DMS114 treated with DMSO at 0.1 percent for 48 hours (cell line): ENCODE data around the gene CLEC2B.

Source experiments
- DNase-seq: peaks from one replicate; lab custom pipeline; 2025; ENCODE audit not compliant: unreplicated experiment; lab: John Stamatoyannopoulos, UW

Gene CLEC2B

GRCh38 chr12:9870286-9870866 is 1.2 kb upstream of the CLEC2B start:
- no peak for DNase-seq

GRCh38 chr12:9868951-9869306 is 225 bp downstream of the CLEC2B start:
- no peak for DNase-seq

GRCh38 chr12:9868311-9868801 is 798 bp downstream of the CLEC2B start:
- DNase-seq = no peak

GRCh38 chr12:9867531-9867930 is 1.6 kb downstream of the CLEC2B start:
- DNase-seq = no peak

- no peak for DNase-seq
Measured at GRCh38 chr12:9866860-9867269, 2.3 kb downstream of the CLEC2B start.

- DNase-seq = no peak
Measured at GRCh38 chr12:9864913-9865675, 4.1 kb downstream of the CLEC2B start.

- no peak for DNase-seq
Measured at GRCh38 chr12:9858135-9858534, 11.0 kb downstream of the CLEC2B start.

- DNase-seq = no peak
Measured at GRCh38 chr12:9856894-9857293, 12.3 kb downstream of the CLEC2B start.

GRCh38 chr12:9856151-9856550 is 13.0 kb downstream of the CLEC2B start:
- DNase-seq = no peak

- no peak for DNase-seq
Measured at GRCh38 chr12:9851927-9852326, 17.2 kb downstream of the CLEC2B start.

GRCh38 chr12:9851050-9851449 is 18.1 kb downstream of the CLEC2B start:
- no peak for DNase-seq

- DNase-seq = no peak
Measured at GRCh38 chr12:9848899-9849298, 20.3 kb downstream of the CLEC2B start.

- no peak for DNase-seq
Measured at GRCh38 chr12:9843407-9843806, 25.7 kb downstream of the CLEC2B start.

GRCh38 chr12:9831720-9832119 is 37.4 kb downstream of the CLEC2B start:
- no peak for DNase-seq

- DNase-seq = no peak
Measured at GRCh38 chr12:9829982-9830381, 39.2 kb downstream of the CLEC2B start.

GRCh38 chr12:9829483-9829882 is 39.7 kb downstream of the CLEC2B start:
- no peak for DNase-seq

- no peak for DNase-seq
Measured at GRCh38 chr12:9827209-9827888, 41.8 kb downstream of the CLEC2B start, which contains the start of gene KLRF1. KLRF1 (plus strand) TSS chr12:9827481; CDS start chr12:9827545, 64 bp downstream.

GRCh38 chr12:9820281-9820930 is 48.7 kb downstream of the CLEC2B start:
- no peak for DNase-seq

- peak; percentile 17 for DNase-seq
Measured at GRCh38 chr12:9813821-9814798, 55.0 kb downstream of the CLEC2B start.

GRCh38 chr12:9811621-9812020 is 57.5 kb downstream of the CLEC2B start:
- no peak for DNase-seq
